ENCODE results near the gene PI3. TPM values are rescaled to one million over a fixed set of nuclear protein-coding genes. Genes with fewer than 3 reads are reported as not detected.

PI3 gene
- total and polyA plus RNA-seq, 2 of the 8 experiments (the other 6 are each of a cell fraction or from before 2014, with no cell fraction given), result not detected

GRCh38 chr20:45176526-45177267 lies 2.0 kb downstream of the PI3 start:
- no peaks in the 10 kb centered on the region for H3K79me1 ChIP-seq (ENCODE audit: low read depth, low read length)
- no peak overlapping the region for H2AFZ ChIP-seq (ENCODE audit: low read length)
- POLR2A ChIA-PET (ENCODE audit: partially characterized antibody), result no interaction called here
- no peak overlapping the region for H3K4me2 ChIP-seq (ENCODE audit: insufficient read depth in 1 of 2, low read depth in 2 of 2, low read length in 2 of 2)
- 79% methylated on average over 4 of the region's 4 CpGs; no CpG with 5 or more reads in 1 of the 2 experiments for WGBS, 2 experiments (ENCODE audit: extremely low coverage in 1 of 2, insufficient coverage in 1 of 2, insufficient read length in 1 of 2, insufficient replicate concordance in 2 of 2, low coverage in 1 of 2, low lambda C conversion rate in 2 of 2, missing lambda C conversion rate in 1 of 2)
- no peaks in the 10 kb centered on the region for H3K27me3 ChIP-seq (replicated peaks in 1 of 4; ENCODE audit: control insufficient read depth in 3 of 4, extremely low read depth in 1 of 4, insufficient read depth in 3 of 4, low read length in 3 of 4)
- H4K5ac ChIP-seq (ENCODE audit: insufficient read length, low read depth, low read length), result no peak overlapping the region
- no peak overlapping the region for H2BK20ac ChIP-seq (ENCODE audit: low read length)
- FAIRE-seq (no peak), DNase-seq (ENCODE audit: low read depth in 1 of 2, low spot score in 2 of 2) (no peak)
- no peak overlapping the region for H3K4me3 ChIP-seq (ENCODE audit: extremely low read depth in 1 of 4, insufficient read depth in 2 of 4, low read depth in 3 of 4, low read length in 4 of 4)
- no peak overlapping the region for H4K8ac ChIP-seq (ENCODE audit: extremely low read depth, insufficient read depth, low read length)
- no peak overlapping the region for H3K14ac ChIP-seq (ENCODE audit: insufficient read length)
- H3K4me1 ChIP-seq (replicated peaks in 1 of 4; ENCODE audit: control insufficient read depth in 3 of 4, insufficient read depth in 4 of 4, low read length in 3 of 4), result no peaks in the 10 kb centered on the region
- CTCF ChIA-PET (ENCODE audit: partially characterized antibody), result interaction anchor here (1.0 to 2.4 kb wide), 4 partner anchors 11 to 114 kb away, joined by 3 to 7 read pairs (median 3); partner anchors contain the start of gene SEMG1
- no peaks in the 10 kb centered on the region for H3K36me3 ChIP-seq (ENCODE audit: control insufficient read depth in 2 of 4, insufficient read depth in 4 of 4, low read length in 3 of 4)
- H3K27ac ChIP-seq (ENCODE audit: low read depth, low read length), result no peak overlapping the region
- H3K23me2 ChIP-seq (ENCODE audit: low read depth, low read length), result no peaks in the 10 kb centered on the region
- no peak overlapping the region for H2AK5ac ChIP-seq (ENCODE audit: low read depth, low read length)
- no peak overlapping the region for H3K4ac ChIP-seq (replicated peaks; ENCODE audit: insufficient read length, low read depth, low read length)
- H2BK12ac ChIP-seq (ENCODE audit: low read depth, low read length), result no peak overlapping the region
- H4K91ac ChIP-seq (replicated peaks; ENCODE audit: insufficient read length, low read length), result no peak overlapping the region
- H3K18ac ChIP-seq (ENCODE audit: extremely low read depth, low read length), result no peak overlapping the region
- no peak overlapping the region for H3K56ac ChIP-seq (replicated peaks; ENCODE audit: insufficient read length, low read depth, low read length)
- no peak overlapping the region for H2BK120ac ChIP-seq (replicated peaks; ENCODE audit: low read depth, low read length)
- H4K20me1 ChIP-seq (replicated peaks in 1 of 2; ENCODE audit: control insufficient read depth in 1 of 2, insufficient read depth in 2 of 2, low read length in 2 of 2), result no peaks in the 10 kb centered on the region
- H3K9me3 ChIP-seq (ENCODE audit: insufficient read depth in 2 of 2, low read depth in 1 of 2, low read length in 1 of 2), result no peaks in the 10 kb centered on the region
- no peak overlapping the region for H3K9ac ChIP-seq (replicated peaks in 1 of 4; ENCODE audit: extremely low read depth in 1 of 4, low read depth in 3 of 4, low read length in 3 of 4)
- H3K23ac ChIP-seq (ENCODE audit: insufficient read length), result no peak overlapping the region
- H2BK5ac ChIP-seq (ENCODE audit: low read depth, low read length), result no peak overlapping the region
- no peak overlapping the region for H2BK15ac ChIP-seq (ENCODE audit: low read length)
- no peaks in the 10 kb centered on the region for H3K79me2 ChIP-seq (ENCODE audit: control insufficient read depth in 1 of 2, insufficient read depth in 2 of 2, low read length in 2 of 2)
- no peak for TF ChIP-seq CEBPB (IDR thresholded peaks at IDR 0.05; ENCODE audit: low read depth, low read length)
- no peak for TF ChIP-seq SP4 (IDR thresholded peaks at IDR 0.05; ENCODE audit: low read length)
- TF ChIP-seq MAX (IDR thresholded peaks at IDR 0.05), result no peak
- no peak for TF ChIP-seq CHD2 (IDR thresholded peaks at IDR 0.05; ENCODE audit: low read length)
